Glutamatergic neuron (in vitro differentiated cells): Measurements from ENCODE around the gene LDLRAD4. TPM values are rescaled to one million over a fixed set of nuclear protein-coding genes. Genes with fewer than 3 reads are reported as not detected.

ENCODE experiments used
- DNase-seq: peaks from one replicate; pipeline ENCODE4 v3.0.0; 2022
- H3K27ac Mint-ChIP-seq: one replicate; pipeline ENCODE4 v1.8.0; 2020; ENCODE audit warnings: mild to moderate bottlenecking, mixed read lengths, inconsistent platforms; ENCODE audit not compliant: unreplicated experiment
- H3K27me3 Mint-ChIP-seq: one replicate; pipeline ENCODE4 v1.8.0; 2020; ENCODE audit warnings: mild to moderate bottlenecking, moderate library complexity, mixed read lengths, inconsistent platforms; ENCODE audit not compliant: unreplicated experiment
- H3K36me3 Mint-ChIP-seq: one replicate; pipeline ENCODE4 v1.8.0; 2020; ENCODE audit warnings: mild to moderate bottlenecking, mixed read lengths, inconsistent platforms; ENCODE audit not compliant: unreplicated experiment
- H3K4me1 Mint-ChIP-seq: one replicate; pipeline ENCODE4 v1.8.0; 2020; ENCODE audit warnings: mild to moderate bottlenecking, low read depth, mixed read lengths, inconsistent platforms; ENCODE audit not compliant: unreplicated experiment
- H3K4me3 Mint-ChIP-seq: one replicate; pipeline ENCODE4 v1.8.0; 2020; ENCODE audit warnings: mild to moderate bottlenecking, mixed read lengths, inconsistent platforms; ENCODE audit not compliant: unreplicated experiment
- H3K9me3 Mint-ChIP-seq: one replicate; pipeline ENCODE4 v1.8.0; 2020; ENCODE audit warnings: mild to moderate bottlenecking, moderate library complexity, mixed read lengths, inconsistent platforms; ENCODE audit not compliant: unreplicated experiment
- CTCF ChIP-seq: fragments of 200-600 bp; sonication (generic); IDR thresholded peaks from one replicate; pipeline ENCODE4 v1.5.0; 2021; ENCODE audit not compliant: partially characterized antibody, unreplicated experiment
- total RNA-seq: library from RNA; stranded (reverse); fragmentation: NEBNext Ultra II Directional; extraction: Animal tissue kit (Norgen Biotek cat#: 25700); gene quantifications from one replicate; pipeline ENCODE4 v1.2.1, GENCODE V29; 2021; ENCODE audit not compliant: unreplicated experiment

The LDLRAD4 gene
- total RNA-seq, 1 donor from 2014 or later = 0.29 TPM

GRCh38 chr18:13453714-13454113, 235.2 kb downstream of the LDLRAD4 start:
- Mint-ChIP-seq H3K4me1 (peaks cover 7% of the 10 kb centered on the region), H3K9me3 (peaks cover 3% of the 10 kb centered on the region), H3K27me3 (peaks cover 14% of the 10 kb centered on the region), H3K4me3 (no peak overlapping the region), H3K36me3 (peaks cover 4% of the 10 kb centered on the region), H3K27ac (no peak overlapping the region)
- no peak for TF ChIP-seq CTCF
- no peak for DNase-seq

GRCh38 chr18:13454363-13455150, 236.0 kb downstream of the LDLRAD4 start:
- peaks cover 14% of the 10 kb centered on the region for H3K27me3 Mint-ChIP-seq
- TF ChIP-seq CTCF = no peak
- peaks cover 4% of the 10 kb centered on the region for H3K36me3 Mint-ChIP-seq
- no peak overlapping the region for H3K4me3 Mint-ChIP-seq
- H3K9me3 Mint-ChIP-seq = peaks cover 2% of the 10 kb centered on the region
- DNase-seq = no peak
- no peak overlapping the region for H3K27ac Mint-ChIP-seq
- peaks cover 5% of the 10 kb centered on the region for H3K4me1 Mint-ChIP-seq

GRCh38 chr18:13455471-13455870, 236.9 kb downstream of the LDLRAD4 start:
- no peak overlapping the region for H3K4me3 Mint-ChIP-seq
- no peak for TF ChIP-seq CTCF
- no peak for DNase-seq
- H3K36me3 Mint-ChIP-seq = peaks cover 4% of the 10 kb centered on the region
- H3K27ac Mint-ChIP-seq = no peak overlapping the region
- H3K9me3 Mint-ChIP-seq = peaks cover 2% of the 10 kb centered on the region
- peaks cover 2% of the 10 kb centered on the region for H3K4me1 Mint-ChIP-seq
- peaks cover 12% of the 10 kb centered on the region for H3K27me3 Mint-ChIP-seq

- no peak for TF ChIP-seq CTCF
- Mint-ChIP-seq H3K4me1 (no peaks in the 10 kb centered on the region), H3K27me3 (peaks cover 12% of the 10 kb centered on the region), H3K27ac (no peak overlapping the region), H3K9me3 (peaks cover 2% of the 10 kb centered on the region), H3K4me3 (no peak overlapping the region), H3K36me3 (peaks cover 4% of the 10 kb centered on the region)
- DNase-seq = no peak
Measured at GRCh38 chr18:13455960-13456481, 237.5 kb downstream of the LDLRAD4 start.

GRCh38 chr18:13456736-13457271, 238.2 kb downstream of the LDLRAD4 start:
- Mint-ChIP-seq H3K4me3 (no peak overlapping the region), H3K36me3 (peaks cover 4% of the 10 kb centered on the region), H3K27ac (no peak overlapping the region), H3K9me3 (no peaks in the 10 kb centered on the region), H3K4me1 (no peaks in the 10 kb centered on the region), H3K27me3 (peaks cover 11% of the 10 kb centered on the region)
- DNase-seq = no peak
- TF ChIP-seq CTCF = no peak
